Hematopoietic multipotent progenitor cell treated with erythropoietin and hydrocortisone succinate and interleukin-3 and kit ligand, for 4 days (in vitro differentiated cells): ENCODE measurements around the gene ECE1.

Experiments used
- DNase-seq: peaks from one replicate; pipeline ENCODE4 v3.0.0-alpha.2; 2015

ECE1 gene

DNA sequence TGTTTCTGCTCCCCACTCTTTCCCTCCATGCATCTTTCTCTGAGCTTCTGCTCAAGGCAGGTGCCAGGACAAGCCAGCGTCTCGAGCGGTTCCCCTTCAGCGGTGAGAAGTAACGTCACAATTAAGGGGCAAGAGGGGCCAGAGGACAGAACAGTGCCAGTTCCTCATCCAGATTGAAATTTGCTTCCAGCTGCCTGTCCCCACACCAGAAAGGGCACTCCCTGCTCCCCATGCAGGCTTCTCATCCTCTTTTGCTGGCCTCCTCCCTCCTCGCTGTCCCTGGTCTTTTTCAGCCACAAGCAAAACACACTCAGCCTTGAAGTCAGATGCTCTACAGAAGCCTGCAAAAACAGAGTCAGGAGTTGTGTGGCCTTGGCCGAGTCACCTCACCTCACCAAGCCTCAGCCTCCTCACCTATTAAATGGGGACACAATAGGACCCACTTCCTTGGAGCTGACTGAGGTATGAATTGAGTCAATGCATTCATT, 35.0 kb upstream of the ECE1 start:
- peak; percentile 68 for DNase-seq

GRCh38 chr1:21324368-21325141, 34.3 kb upstream of the ECE1 start:
- peak; percentile 96 for DNase-seq

- DNase-seq, result no peak
Observed at GRCh38 chr1:21323091-21323490, 32.8 kb upstream of the ECE1 start.

- DNase-seq, result no peak
Observed at GRCh38 chr1:21322681-21323016, 32.4 kb upstream of the ECE1 start.

DNA sequence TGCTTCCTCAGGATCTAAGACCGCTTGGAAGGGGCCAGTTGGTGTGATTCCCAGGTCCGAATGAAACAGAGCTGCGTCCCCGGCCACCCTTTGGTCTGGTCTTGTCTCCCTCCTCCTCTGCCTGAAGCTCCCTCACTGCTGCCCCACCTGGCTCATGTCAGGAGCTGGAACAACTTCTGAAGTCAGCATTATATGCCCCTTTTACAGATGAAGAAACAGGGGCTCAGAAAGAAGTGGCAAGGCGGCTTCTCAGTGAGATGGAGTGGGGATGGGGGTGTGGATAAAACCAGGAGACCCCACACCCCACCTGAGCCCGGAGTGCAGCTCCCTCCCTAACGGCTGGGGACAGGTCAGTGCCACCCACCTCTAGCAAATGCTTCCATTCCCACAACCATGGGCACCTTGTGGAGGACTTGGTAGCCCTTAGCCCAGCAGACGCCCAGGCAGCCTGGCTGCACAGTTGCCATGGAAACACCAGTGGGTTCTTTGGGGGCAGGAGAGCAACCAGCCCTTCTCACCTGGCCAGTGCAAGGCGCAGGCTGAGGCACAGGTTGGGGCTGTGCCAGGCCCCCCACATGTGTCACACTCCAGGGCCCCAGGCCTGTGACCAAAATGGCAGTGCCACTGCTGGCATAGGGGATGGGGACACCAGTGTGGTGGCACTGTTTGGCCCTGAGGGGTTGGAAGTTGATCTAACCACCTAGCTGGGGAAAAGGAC, 31.9 kb upstream of the ECE1 start:
- no peak for DNase-seq

DNA sequence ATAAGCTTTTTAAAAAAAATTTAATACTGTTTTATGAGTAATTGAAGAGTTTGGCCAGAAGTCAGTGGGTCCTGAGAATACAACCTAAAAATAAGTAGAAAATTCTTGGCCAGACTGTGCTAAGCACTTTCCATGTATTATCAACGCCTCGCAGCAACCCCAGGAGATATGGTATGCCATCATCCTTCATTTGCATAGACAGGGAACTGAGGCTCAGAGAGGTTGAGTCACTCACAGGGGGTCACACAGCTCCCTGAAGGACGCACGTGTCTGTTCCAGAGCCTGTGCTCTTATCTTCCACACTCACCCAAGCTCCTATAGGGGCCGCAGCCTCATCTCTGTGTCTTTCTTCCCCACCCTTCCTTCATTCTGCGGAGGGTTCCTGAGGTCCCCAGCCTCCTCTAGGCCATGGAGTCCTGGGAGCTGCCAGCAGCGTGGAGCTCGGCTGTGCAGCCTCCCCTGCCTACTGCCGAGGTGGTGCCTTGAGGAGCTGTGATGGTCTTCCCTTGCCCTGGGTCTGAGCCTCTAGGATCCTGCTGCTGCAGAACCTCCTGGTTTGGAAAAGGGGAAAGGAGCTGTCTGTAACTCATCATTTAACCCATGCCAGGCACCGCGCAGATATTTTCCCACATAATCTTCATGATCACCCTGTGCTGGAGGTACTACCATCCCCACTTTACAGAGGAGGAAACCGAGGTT, 30.3 kb upstream of the ECE1 start:
- peak; percentile 58 for DNase-seq

DNA sequence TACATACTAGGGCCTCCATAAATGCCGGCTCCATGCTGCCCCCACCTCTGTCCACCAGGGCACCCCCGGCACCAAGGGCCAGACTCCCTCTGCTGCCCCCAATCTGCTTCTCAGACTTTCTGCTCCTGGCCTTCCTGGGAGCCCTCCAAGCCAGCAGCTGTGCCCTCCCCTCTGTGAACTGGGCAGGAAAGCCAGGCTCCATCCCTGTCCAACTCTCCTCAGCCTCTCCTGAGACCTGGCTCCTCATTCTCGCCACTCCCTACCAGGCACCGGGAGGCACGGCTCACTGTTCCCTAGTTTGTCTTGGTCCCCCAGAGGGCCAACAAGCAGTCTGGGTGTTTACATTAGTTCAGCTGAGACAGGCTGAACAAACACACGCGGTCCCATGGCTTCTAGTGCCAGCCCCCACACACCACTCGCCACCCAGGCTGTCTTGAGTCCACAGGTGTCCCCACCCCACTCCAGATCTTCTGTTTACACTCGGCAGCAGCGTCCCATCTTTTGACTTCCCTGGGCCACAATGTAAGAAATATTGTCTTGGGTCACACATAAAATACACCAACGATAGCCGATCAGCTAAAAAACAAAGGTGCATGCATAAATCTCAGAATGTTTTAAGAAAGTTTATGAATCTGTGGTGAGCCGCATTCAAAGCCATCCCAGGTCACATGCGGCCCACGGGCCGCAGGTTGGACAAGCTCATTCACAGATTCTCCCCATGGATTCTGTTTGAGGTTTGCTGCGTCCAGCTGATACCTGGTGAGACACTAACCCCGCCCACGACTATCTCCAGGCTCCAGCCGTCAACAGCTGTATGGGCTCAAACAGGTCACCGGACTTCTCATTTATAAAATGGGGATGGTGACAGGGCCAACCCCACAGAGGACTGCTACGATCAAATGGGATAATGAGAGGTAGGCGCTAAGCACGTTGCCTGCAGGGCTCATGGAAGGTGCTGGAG, 29.5 kb upstream of the ECE1 start:
- peak; percentile 80 for DNase-seq

GRCh38 chr1:21318714-21319159, 28.5 kb upstream of the ECE1 start:
- no peak for DNase-seq

- DNase-seq, result no peak
Observed at GRCh38 chr1:21318057-21318713, 27.9 kb upstream of the ECE1 start.

DNA sequence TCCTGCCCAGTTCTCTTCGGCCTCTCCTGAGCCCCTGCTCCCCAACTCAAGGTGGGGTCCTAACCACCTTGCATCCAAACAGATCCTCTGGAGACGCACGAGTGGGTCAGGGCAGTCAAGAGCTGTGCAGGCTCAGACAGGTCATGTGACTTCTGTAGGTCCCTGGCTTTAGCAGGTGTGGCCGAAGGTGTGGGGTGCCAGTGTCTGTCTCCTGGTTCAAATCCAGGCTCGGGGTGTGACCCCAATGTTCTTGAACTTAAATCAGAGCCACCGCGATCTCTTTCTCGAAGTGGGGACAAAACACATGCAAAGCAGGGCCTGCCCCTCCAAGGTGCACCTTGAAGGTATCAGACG, 27.4 kb upstream of the ECE1 start:
- no peak for DNase-seq

DNA sequence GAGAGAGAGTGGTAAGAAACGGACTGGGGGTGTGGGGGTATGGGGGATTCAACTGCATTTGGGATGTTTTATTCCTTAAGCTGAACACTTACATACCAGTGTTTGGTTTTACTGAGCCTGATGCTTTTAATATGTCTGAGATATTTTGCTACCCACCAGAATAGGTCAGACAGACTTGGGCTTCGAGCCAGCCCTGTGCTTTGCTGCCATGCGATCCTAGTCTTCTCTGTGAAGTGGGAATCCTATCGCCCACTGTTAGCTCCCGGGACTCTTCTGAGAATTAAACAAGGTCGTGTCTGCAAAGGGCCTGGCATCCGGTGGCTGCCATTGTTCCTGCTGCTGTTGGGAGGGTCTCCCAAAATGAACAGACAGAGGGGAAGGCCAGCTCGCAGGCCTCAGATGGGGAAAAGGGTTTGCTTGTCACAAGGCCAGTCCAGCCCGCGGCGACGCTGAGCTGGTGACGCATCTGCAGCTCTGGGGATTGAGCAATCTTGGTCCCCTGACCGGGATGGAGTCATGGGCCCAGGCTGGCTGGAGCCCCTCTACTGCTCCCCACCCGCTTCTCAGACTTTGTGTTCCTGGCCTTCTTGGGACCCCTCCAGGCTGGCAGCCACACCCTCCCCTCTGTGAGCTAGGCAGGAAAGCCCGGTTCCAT, 26.9 kb upstream of the ECE1 start:
- DNase-seq, result no peak

GRCh38 chr1:21314743-21315396, 24.6 kb upstream of the ECE1 start:
- DNase-seq, result no peak

DNA sequence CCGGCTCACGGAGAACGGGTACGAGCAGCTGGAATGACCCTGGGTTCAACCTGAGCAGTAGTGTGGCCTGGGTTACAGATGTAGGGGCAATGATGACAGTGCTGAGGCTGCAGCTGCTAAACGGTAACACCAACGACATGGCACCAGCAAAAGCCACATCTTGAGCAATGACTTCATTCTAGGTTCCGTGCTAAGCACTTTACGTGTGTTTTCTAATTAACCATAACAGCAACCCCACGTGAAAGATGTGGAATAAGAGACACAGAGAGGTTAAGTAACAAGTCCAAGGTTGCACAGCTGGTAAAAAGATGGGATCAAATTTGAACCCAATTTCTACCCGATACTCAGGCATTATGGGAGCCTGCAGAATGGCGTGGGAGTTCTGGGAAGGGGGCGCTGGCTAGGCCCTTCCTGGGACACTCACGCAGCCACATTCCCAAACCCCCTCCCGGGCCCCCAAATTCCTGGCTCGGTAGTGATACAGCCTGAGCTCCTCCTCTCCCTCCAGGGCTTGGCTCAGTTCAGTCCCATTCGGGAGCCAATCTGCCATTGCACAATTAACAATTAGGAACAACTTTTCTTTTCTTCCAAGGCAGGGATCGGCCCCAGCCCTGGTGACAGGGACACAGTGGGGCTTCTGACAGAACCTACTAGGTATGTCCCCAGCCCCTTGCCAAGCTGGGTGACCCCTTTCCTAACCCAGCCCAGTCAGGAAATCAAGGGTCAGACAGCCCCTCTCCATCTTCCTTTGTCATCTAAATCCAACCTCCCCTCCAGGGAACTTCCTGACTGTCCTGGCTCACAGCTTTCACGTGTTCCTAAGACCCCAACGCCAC, 23.8 kb upstream of the ECE1 start:
- no peak for DNase-seq

DNA sequence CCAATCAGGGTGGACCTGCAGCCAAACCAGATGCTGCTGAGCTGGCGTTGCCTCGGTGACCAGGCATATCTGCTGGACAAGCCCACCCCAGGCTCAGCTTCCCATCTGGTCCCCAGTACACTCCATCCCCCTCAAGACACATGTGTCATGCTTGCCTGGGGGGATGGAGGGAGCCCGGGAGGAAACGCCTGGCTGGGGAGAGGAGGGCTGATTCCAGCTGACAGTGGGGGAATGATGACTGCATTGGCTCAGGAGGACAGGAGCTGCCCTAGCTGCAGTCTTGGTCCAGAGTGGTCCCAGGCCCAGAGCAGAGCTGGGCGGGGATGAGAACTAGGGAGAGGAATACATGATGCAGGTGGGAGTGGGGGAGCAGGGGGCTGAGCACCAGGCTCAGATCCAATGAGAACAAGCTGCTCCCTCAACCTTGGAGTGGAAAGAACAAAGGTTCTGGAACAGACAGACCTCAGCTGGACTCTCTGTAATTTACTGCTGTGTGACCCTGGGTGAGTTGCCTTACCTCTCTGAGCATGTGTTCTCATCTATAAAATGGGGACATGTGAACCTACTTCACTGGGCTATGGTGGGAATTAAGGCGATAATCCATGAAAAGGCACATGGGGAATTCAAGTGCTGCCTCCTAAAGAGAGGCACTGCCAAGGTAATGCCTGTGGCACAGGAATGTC, 23.1 kb upstream of the ECE1 start:
- no peak for DNase-seq

DNA sequence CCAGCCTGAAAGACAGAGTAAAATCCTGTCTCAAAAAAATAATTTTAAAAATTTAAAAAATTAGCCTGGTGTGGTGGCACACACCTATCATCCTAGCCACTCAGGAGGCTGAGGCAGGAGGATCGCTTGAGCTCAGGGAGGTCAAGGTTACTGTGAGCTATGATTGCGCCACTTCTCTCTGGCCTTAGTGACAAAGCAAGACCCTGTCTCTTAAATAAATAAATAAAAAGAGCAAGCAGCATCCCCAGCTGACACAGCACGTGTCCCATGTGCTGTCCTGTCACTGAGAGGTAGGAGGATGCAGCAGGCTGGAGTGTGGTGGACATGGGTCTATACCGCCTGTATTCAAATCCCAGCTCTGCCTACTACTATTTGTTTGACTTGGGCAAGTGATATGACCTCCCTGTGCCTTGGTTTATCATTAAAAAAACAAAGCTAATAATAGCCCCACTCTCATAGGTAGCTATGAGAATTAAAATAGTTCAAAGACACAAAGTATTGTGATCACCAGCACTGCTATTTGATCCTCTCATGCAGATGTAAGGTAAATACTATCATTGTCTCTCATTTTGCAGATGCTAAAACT, 22.2 kb upstream of the ECE1 start:
- no peak for DNase-seq

DNA sequence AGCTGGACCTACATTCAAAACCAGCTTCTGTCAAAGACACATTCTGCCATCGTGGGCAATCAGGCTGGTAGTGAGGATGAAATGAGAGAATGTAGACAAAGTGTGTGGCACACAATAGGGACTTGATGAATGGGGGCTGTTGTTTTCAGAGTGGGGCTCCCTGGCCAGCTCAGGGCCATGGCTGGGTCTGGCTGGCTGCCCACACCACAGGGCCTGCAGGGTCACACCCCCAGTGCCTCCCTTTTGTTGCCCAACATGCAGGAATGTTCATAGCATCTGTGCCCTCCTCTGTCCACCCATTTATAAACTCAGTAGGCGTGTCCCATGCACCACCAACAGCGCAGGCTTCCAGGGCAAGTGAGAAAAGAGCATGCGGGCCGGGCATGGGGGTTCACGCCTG, 20.8 kb upstream of the ECE1 start:
- no peak for DNase-seq

- peak; percentile 39 for DNase-seq
Observed at GRCh38 chr1:21308847-21309652, 18.8 kb upstream of the ECE1 start.

GRCh38 chr1:21308330-21308729, 18.1 kb upstream of the ECE1 start:
- DNase-seq, result no peak
